Osteocyte (in vitro differentiated cells): ENCODE data around the gene DMKN. TPM values are rescaled to one million over a fixed set of nuclear protein-coding genes. Genes with fewer than 3 reads are reported as not detected.

Experiments used
- DNase-seq: peaks from one replicate; pipeline ENCODE4 v3.0.0; 2021; ENCODE audit warnings: mixed read lengths; ENCODE audit not compliant: unreplicated experiment; ENCODE audit errors: extremely low spot score
- H3K27ac Mint-ChIP-seq: one replicate; pipeline ENCODE4 v1.8.0; 2021; ENCODE audit warnings: mild to moderate bottlenecking, mixed read lengths; ENCODE audit not compliant: unreplicated experiment
- H3K27me3 Mint-ChIP-seq: one replicate; pipeline ENCODE4 v1.8.0; 2021; ENCODE audit warnings: mixed read lengths; ENCODE audit not compliant: unreplicated experiment
- H3K36me3 Mint-ChIP-seq: one replicate; pipeline ENCODE4 v1.8.0; 2021; ENCODE audit warnings: mixed read lengths; ENCODE audit not compliant: unreplicated experiment
- H3K4me1 Mint-ChIP-seq: one replicate; pipeline ENCODE4 v1.8.0; 2021; ENCODE audit warnings: mixed read lengths; ENCODE audit not compliant: unreplicated experiment
- H3K4me3 Mint-ChIP-seq: one replicate; pipeline ENCODE4 v1.8.0; 2021; ENCODE audit warnings: mild to moderate bottlenecking, moderate library complexity, mixed read lengths; ENCODE audit not compliant: unreplicated experiment
- H3K9me3 Mint-ChIP-seq: one replicate; pipeline ENCODE4 v1.8.0; 2021; ENCODE audit warnings: mixed read lengths; ENCODE audit not compliant: unreplicated experiment
- CTCF ChIP-seq: fragments of 200-600 bp; sonication (generic); IDR thresholded peaks from 2 replicates; pipeline ENCODE4 v1.5.0; 2021; ENCODE audit warnings: antibody characterized with exemption, mild to moderate bottlenecking, moderate library complexity
- total RNA-seq: library from RNA; stranded (reverse); gene quantifications from 2 replicates; pipeline ENCODE4 v1.2.1, GENCODE V29; 2021

Gene DMKN
- total RNA-seq, 1 donor from 2014 or later = not detected

GRCh38 chr19:35516310-35516709, 2.9 kb upstream of the DMKN start:
- DNase-seq = no peak
- no peak overlapping the region for H3K27ac Mint-ChIP-seq
- H3K4me1 Mint-ChIP-seq = peaks cover 10% of the 10 kb centered on the region
- peaks cover 15% of the 10 kb centered on the region for H3K27me3 Mint-ChIP-seq
- no peak for TF ChIP-seq CTCF
- no peaks in the 10 kb centered on the region for H3K36me3 Mint-ChIP-seq
- H3K9me3 Mint-ChIP-seq = no peaks in the 10 kb centered on the region
- no peak overlapping the region for H3K4me3 Mint-ChIP-seq

- no peak for TF ChIP-seq CTCF
Measured at GRCh38 chr19:35514282-35514809, 897 bp upstream of the DMKN start.

GRCh38 chr19:35512831-35513627, 420 bp downstream of the DMKN start:
- Mint-ChIP-seq H3K36me3 (no peaks in the 10 kb centered on the region), H3K27ac (no peak overlapping the region), H3K4me1 (peaks cover 11% of the 10 kb centered on the region), H3K9me3 (no peaks in the 10 kb centered on the region), H3K4me3 (no peak overlapping the region), H3K27me3 (peaks cover 41% of the 10 kb centered on the region)
- TF ChIP-seq CTCF = no peak
- no peak for DNase-seq

More at GRCh38 chr19:35514282-35514809, 897 bp upstream of the DMKN start:
- peaks cover 28% of the 10 kb centered on the region for H3K27me3 Mint-ChIP-seq
- H3K4me3 Mint-ChIP-seq = no peak overlapping the region
- peaks cover 17% of the 10 kb centered on the region for H3K4me1 Mint-ChIP-seq
- no peak overlapping the region for H3K27ac Mint-ChIP-seq
- no peak for DNase-seq
- no peaks in the 10 kb centered on the region for H3K36me3 Mint-ChIP-seq
- no peaks in the 10 kb centered on the region for H3K9me3 Mint-ChIP-seq

- Mint-ChIP-seq H3K4me1 (peaks cover 10% of the 10 kb centered on the region), H3K36me3 (no peaks in the 10 kb centered on the region), H3K27me3 (peaks cover 55% of the 10 kb centered on the region), H3K27ac (no peak overlapping the region), H3K4me3 (no peak overlapping the region), H3K9me3 (no peaks in the 10 kb centered on the region)
- no peak for TF ChIP-seq CTCF
- no peak for DNase-seq
Measured at GRCh38 chr19:35511337-35511736, 2.1 kb downstream of the DMKN start.

GRCh38 chr19:35510626-35510964, 2.9 kb downstream of the DMKN start:
- DNase-seq = no peak
- Mint-ChIP-seq H3K27ac (no peak overlapping the region), H3K9me3 (no peaks in the 10 kb centered on the region), H3K4me1 (peaks cover 10% of the 10 kb centered on the region), H3K4me3 (no peak overlapping the region), H3K27me3 (peaks cover 62% of the 10 kb centered on the region), H3K36me3 (no peaks in the 10 kb centered on the region)
- no peak for TF ChIP-seq CTCF
